Endodermal cell (in vitro differentiated cells): ENCODE data around the gene RPL18A. TPM values are rescaled to one million over a fixed set of nuclear protein-coding genes. Genes with fewer than 3 reads are reported as not detected.

Experiments used
- DNase-seq: peaks from one replicate; pipeline ENCODE4 v3.0.0-alpha.2; 2017
- H3K27ac ChIP-seq: 2 replicates; pipeline ENCODE4 v1.5.1; 2013; ENCODE audit warnings: mild to moderate bottlenecking, low read depth, low read length, moderate library complexity
- H3K27me3 ChIP-seq: 2 replicates; pipeline ENCODE4 v1.6.1; 2013; ENCODE audit warnings: mild to moderate bottlenecking, low read length, moderate library complexity; ENCODE audit not compliant: insufficient read depth, control insufficient read depth, poor library complexity, severe bottlenecking
- H3K36me3 ChIP-seq: 2 replicates; pipeline ENCODE4 v1.7.0; 2013; ENCODE audit warnings: mild to moderate bottlenecking, low read length, moderate library complexity; ENCODE audit not compliant: control insufficient read depth, insufficient read depth
- H3K4me1 ChIP-seq: one replicate; pipeline ENCODE4 v1.7.0; 2013; ENCODE audit warnings: low read length; ENCODE audit not compliant: control insufficient read depth, insufficient read depth
- H3K4me3 ChIP-seq: 2 replicates; pipeline ENCODE4 v1.5.1; 2013; ENCODE audit warnings: mild to moderate bottlenecking, low read length, moderate library complexity
- H3K9ac ChIP-seq: 2 replicates; pipeline ENCODE4 v1.6.1; 2013; ENCODE audit warnings: mild to moderate bottlenecking, low read length, moderate library complexity; ENCODE audit not compliant: poor library complexity, severe bottlenecking; ENCODE audit errors: extremely low read depth
- H3K9me3 ChIP-seq: 2 replicates; pipeline ENCODE4 v1.6.1; 2013; ENCODE audit warnings: mild to moderate bottlenecking, low read length, moderate library complexity; ENCODE audit not compliant: control insufficient read depth
- H3K27ac Mint-ChIP-seq: 2 replicates; pipeline ENCODE4 v1.8.0; 2020; ENCODE audit warnings: mixed read lengths
- H3K27me3 Mint-ChIP-seq: 2 replicates; pipeline ENCODE4 v1.8.0; 2021; ENCODE audit warnings: mild to moderate bottlenecking, mixed read lengths; ENCODE audit not compliant: insufficient read depth
- H3K36me3 Mint-ChIP-seq: 2 replicates; pipeline ENCODE4 v1.8.0; 2020; ENCODE audit warnings: low read depth, mixed read lengths
- H3K4me1 Mint-ChIP-seq: 2 replicates; pipeline ENCODE4 v1.8.0; 2020; ENCODE audit warnings: mixed read lengths
- H3K4me3 Mint-ChIP-seq: 2 replicates; pipeline ENCODE4 v1.8.0; 2020; ENCODE audit warnings: mild to moderate bottlenecking, moderate library complexity, mixed read lengths
- H3K9me3 Mint-ChIP-seq: 2 replicates; pipeline ENCODE4 v1.8.0; 2020; ENCODE audit warnings: mild to moderate bottlenecking, mixed read lengths
- CTCF ChIP-seq: fragments of 200-600 bp; sonication (generic); conservative IDR thresholded peaks from 2 replicates; pipeline ENCODE4 v1.5.0; 2021; ENCODE audit warnings: antibody characterized with exemption, mild to moderate bottlenecking
- WGBS, 2 experiments: methylation state at CpG; one replicate each; pipeline versions ENCODE4 v1.1.5 to v1.1.7; 2013; ENCODE audit warnings: missing lambda C conversion rate in 2 of 2, mixed read lengths in 1 of 2; ENCODE audit not compliant: insufficient coverage in 1 of 2, insufficient read length in 1 of 2; 5-methylcytosine and 5-hydroxymethylcytosine counted together
- total RNA-seq, 2 donors: library from RNA; stranded (reverse); fragmentation: NEBNext Ultra II Directional in 1 of 2; extraction: Animal tissue kit (Norgen Biotek cat#: 25700) in 1 of 2; gene quantifications; 2 replicates in 1 of 2; 3 replicates in 1 of 2; pipeline ENCODE4 v1.2.1, GENCODE V29; 2021

RPL18A gene
- total RNA-seq, 2 donors from 2014 or later = 1,886 to 2,166 TPM

- no peaks in the 10 kb centered on the region for H3K36me3 Mint-ChIP-seq
- no peaks in the 10 kb centered on the region for H3K9me3 Mint-ChIP-seq
- H3K36me3 ChIP-seq = no peaks in the 10 kb centered on the region
- H3K4me3 ChIP-seq = no peak overlapping the region
- H3K9ac ChIP-seq = no peak overlapping the region
- H3K27ac Mint-ChIP-seq = no peak overlapping the region
- DNase-seq = no peak
- no peak for TF ChIP-seq CTCF
- no peaks in the 10 kb centered on the region for H3K4me1 ChIP-seq
- peaks cover 19% of the 10 kb centered on the region for H3K27me3 Mint-ChIP-seq
- 94 to 97% methylated on average over 12 to 16 of the region's 16 CpGs for WGBS, 2 experiments
- H3K4me1 Mint-ChIP-seq = no peaks in the 10 kb centered on the region
- H3K27ac ChIP-seq = no peak overlapping the region
- no peak overlapping the region for H3K4me3 Mint-ChIP-seq
- no peaks in the 10 kb centered on the region for H3K9me3 ChIP-seq
- H3K27me3 ChIP-seq = no peaks in the 10 kb centered on the region
Measured at GRCh38 chr19:17877696-17878095, 18.0 kb downstream of the RPL18A start.

- Mint-ChIP-seq H3K36me3 (no peaks in the 10 kb centered on the region), H3K27me3 (peaks cover 8% of the 10 kb centered on the region), H3K4me3 (no peak overlapping the region), H3K4me1 (no peaks in the 10 kb centered on the region), H3K9me3 (no peaks in the 10 kb centered on the region), H3K27ac (no peak overlapping the region)
- 83 to 89% methylated on average over 2 to 7 of the region's 7 CpGs for WGBS, 2 experiments
- no peak for TF ChIP-seq CTCF
- Histone ChIP-seq H3K27ac (no peak overlapping the region), H3K4me1 (no peaks in the 10 kb centered on the region), H3K27me3 (no peaks in the 10 kb centered on the region), H3K36me3 (no peaks in the 10 kb centered on the region), H3K4me3 (no peak overlapping the region), H3K9ac (no peak overlapping the region), H3K9me3 (no peaks in the 10 kb centered on the region)
- no peak for DNase-seq
Measured at GRCh38 chr19:17879466-17879865, 19.8 kb downstream of the RPL18A start.

GRCh38 chr19:17881701-17882100, 22.0 kb downstream of the RPL18A start:
- Mint-ChIP-seq H3K27me3 (peaks cover 7% of the 10 kb centered on the region), H3K4me3 (no peak overlapping the region), H3K9me3 (no peaks in the 10 kb centered on the region), H3K4me1 (no peaks in the 10 kb centered on the region), H3K27ac (no peak overlapping the region), H3K36me3 (no peaks in the 10 kb centered on the region)
- Histone ChIP-seq H3K27me3 (no peaks in the 10 kb centered on the region), H3K27ac (no peak overlapping the region), H3K4me1 (no peaks in the 10 kb centered on the region), H3K4me3 (no peak overlapping the region), H3K36me3 (no peaks in the 10 kb centered on the region), H3K9ac (no peak overlapping the region), H3K9me3 (no peaks in the 10 kb centered on the region)
- no peak for DNase-seq
- TF ChIP-seq CTCF = no peak
- 82 to 83% methylated on average over 4 to 7 of the region's 7 CpGs for WGBS, 2 experiments
